ENCODE data around the gene METAP1. TPM values are rescaled to one million over a fixed set of nuclear protein-coding genes. Genes with fewer than 3 reads are reported as not detected.
A peak's percentile ranks its signal among the peaks of the same experiment; 100 is the strongest.

Gene METAP1
- total RNA-seq, 1 experiment from 2014 or later, result 112 TPM

GRCh38 chr4:98995183-98996055, at the start of gene METAP1 (continued):
- no peak; the same call in none of the 2 replicates for TF ChIP-seq EGR1 (IDR thresholded peaks at IDR 0.05; ENCODE audit: low read depth)
- no peak for TF ChIP-seq ZNF274 (IDR thresholded peaks at IDR 0.05; ENCODE audit: low read depth, low read length)

GRCh38 chr4:98946359-98946758, 49.2 kb upstream of the METAP1 start:
- H3K79me2 ChIP-seq (ENCODE audit: insufficient read depth, low read length), result no peaks in the 10 kb centered on the region
- H3K27me3 ChIP-seq (ENCODE audit: insufficient read depth, low read length), result no peaks in the 10 kb centered on the region
- intact Hi-C loops (cut with micrococcal nuclease), result no loop called here
- no peak for DNase-seq (ENCODE audit: low read depth, low spot score)
- H3K9me2 ChIP-seq (ENCODE audit: insufficient read depth), result no peaks in the 10 kb centered on the region
- no peak overlapping the region for H3K4me2 ChIP-seq (ENCODE audit: low read length)
- H3K9ac ChIP-seq (ENCODE audit: low read length), result no peak overlapping the region
- no peaks in the 10 kb centered on the region for H3K9me3 ChIP-seq (ENCODE audit: control insufficient read depth in 1 of 2, insufficient read depth in 1 of 2, low read depth in 1 of 2, low read length in 2 of 2)
- H3K27ac ChIP-seq (ENCODE audit: low read depth, low read length), result no peak overlapping the region
- POLR2A ChIA-PET, result interaction anchor here (2.1 kb wide), 1 partner anchor 17 kb away, joined by 5 read pairs; the partner anchor contains the start of gene EIF4E
- ATAC-seq, result no peak
- RAD21 ChIA-PET (ENCODE audit: low non-redundant PET in 1 of 2, low total read pairs in 2 of 2, uncharacterized antibody in 2 of 2, unreplicated experiment in 2 of 2), result no interaction called here
- CTCF ChIA-PET, result interaction anchor here (1.0 kb wide), 1 partner anchor 49 kb away, joined by 4 read pairs; no protein-coding TSS in a partner anchor
- H3K4me3 ChIP-seq (replicated peaks in 1 of 2; ENCODE audit: low read depth in 1 of 2, low read length in 2 of 2), result no peak overlapping the region
- TF ChIP-seq CTCF (IDR thresholded peaks at IDR 0.05 in 2 of 3, conservative IDR thresholded peaks at IDR 0.05 in 1 of 3; ENCODE audit: borderline replicate concordance in 1 of 3, insufficient read depth in 1 of 3, low read depth in 2 of 3, low read length in 2 of 3) (no peak), SIN3A (IDR thresholded peaks at IDR 0.05; ENCODE audit: low read depth) (no peak), ELF1 (IDR thresholded peaks at IDR 0.05; ENCODE audit: borderline replicate concordance, low read depth) (no peak), TCF7L2 (IDR thresholded peaks at IDR 0.05; ENCODE audit: borderline replicate concordance, extremely low read depth, insufficient read depth, insufficient read length) (no peak), ZNF274 (IDR thresholded peaks at IDR 0.05; ENCODE audit: low read depth, low read length) (no peak), MAX (IDR thresholded peaks at IDR 0.05) (no peak)
- no TSS peak for BruUV-seq (replicated peaks)
- peaks cover 0 to 16% of the 10 kb centered on the region in 2 experiments; a peak in 2 of 4 replicates for H3K4me1 ChIP-seq (ENCODE audit: control insufficient read depth in 1 of 2, insufficient read depth in 2 of 2, low read length in 2 of 2)
- H4K20me1 ChIP-seq (ENCODE audit: insufficient read depth), result no peaks in the 10 kb centered on the region
- H2AFZ ChIP-seq (ENCODE audit: low read depth, low read length, poor library complexity, severe bottlenecking), result peak overlapping the region; percentile 52
- no peaks in the 10 kb centered on the region for H3K36me3 ChIP-seq (ENCODE audit: control insufficient read depth in 1 of 2, insufficient read depth in 2 of 2, low read length in 2 of 2)
